ENCODE measurements around the gene PARD3B.

The PARD3B gene

DNA sequence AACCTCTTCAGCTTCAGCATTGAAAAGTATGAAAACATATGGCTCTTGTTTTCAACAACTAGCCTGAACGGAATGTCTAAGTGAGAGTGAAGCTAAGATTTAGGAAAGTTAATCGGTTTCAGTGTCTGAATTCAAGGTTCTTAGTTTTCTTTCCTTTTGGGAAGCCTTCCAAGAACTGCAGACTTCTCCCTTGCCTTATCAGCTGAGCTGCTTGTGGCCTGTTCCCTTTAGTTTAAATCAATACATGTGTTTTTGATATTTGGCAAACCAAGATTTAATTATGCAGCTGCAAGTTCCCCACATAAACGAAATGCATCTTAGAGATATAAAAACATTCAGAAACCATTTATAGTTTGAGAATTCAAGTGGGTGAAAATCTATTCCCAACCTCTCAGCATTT, 862.7 kb downstream of the PARD3B start:
- DNase-seq (ENCODE audit: low read depth): no peak

DNA sequence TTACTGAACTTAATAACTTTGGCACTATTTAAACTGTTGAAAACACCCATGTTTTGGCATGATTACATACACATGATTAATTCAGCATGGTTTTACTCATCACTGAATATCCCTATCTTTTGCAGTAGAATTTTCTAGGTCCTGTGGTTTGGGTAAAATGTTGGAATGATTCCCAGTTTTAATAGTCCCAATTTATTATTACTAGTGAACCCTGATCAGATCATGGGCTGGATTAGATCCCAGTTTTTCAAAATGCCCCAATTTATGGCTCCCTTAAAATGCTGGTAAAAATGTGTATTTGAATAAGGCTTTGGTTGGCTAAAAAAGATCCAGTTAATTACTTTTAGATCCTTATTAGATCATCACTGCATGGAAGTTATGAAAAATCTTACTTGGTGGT, 863.4 kb downstream of the PARD3B start:
- DNase-seq (ENCODE audit: low read depth): no peak

DNA sequence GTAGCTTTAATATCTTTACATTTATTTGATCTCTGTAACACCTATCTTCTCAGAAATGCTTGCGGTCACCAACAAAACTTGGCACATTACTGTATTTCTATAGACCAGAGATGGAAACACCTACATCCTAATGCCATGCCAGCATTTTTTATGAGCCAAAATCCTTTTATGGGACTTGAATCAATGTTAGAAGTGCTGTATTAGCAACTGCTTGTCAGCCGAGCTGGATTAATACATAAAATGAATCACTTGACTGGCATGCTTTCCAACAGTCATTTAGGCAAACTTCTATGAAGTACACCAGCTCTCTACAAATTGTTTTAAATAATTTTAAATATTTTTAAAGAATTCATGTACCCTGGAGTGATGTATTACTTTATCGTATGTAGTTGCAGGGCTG, 864.1 kb downstream of the PARD3B start:
- DNase-seq (ENCODE audit: low read depth): no peak

DNA sequence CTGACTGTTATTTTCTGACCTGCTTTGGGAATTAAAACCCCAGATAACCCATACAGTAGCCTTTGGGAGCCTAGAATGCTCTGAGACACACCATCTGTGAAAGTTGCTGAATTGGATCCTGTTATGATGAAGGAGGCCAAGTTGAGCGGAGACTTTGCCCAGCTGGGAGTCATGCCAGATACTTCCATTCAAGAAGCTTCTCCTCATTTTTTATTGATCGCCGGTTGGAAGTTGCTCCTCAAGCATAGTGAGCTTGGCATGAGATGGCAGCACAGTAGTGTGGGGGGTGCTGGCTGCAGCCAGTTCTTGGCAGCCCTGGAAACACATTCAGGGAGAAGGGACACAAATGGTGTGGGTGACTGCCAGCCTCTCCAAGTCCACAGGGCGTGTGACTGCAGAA, 866.3 kb downstream of the PARD3B start:
- DNase-seq (ENCODE audit: low read depth): no peak

DNA sequence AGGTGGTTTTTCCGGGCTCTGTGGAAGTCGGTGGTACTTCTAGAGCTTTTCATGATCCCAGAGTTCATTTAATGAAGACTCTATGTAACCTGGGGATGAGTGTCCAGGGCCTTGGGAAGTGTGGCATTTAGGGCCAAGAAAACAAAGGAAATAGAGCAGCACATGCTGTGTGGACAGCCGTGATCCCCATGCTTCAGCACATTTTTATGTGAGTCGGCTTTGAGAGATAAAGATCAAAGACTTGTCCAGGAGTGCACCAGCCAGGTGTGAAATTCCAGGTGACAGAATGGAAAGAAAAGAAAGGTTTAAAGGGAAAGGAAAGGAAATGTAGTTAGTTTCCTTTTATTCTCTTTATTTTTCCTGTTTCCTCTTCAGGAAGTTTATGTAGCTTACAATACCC, 879.1 kb downstream of the PARD3B start:
- DNase-seq (ENCODE audit: low read depth): no peak

DNA sequence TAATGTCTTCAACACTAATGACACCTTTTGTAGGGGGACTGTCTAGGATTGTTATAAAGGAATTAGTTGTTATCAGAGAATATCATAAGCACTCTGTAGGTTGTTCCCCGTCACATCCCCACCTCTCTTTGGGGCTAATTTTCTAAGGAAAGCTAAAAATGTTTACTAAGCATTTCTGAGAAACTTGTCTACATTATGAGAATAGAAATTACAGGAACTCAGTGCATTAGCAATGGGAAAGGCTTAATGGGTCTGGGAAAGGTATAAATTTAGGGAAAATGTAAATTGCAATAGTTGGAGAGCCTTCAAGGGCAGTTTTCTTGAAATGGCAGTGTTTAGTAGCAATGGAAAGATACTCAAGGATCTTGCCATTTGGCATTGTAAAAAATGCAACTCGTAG, 879.8 kb downstream of the PARD3B start:
- no peak for DNase-seq (ENCODE audit: low read depth)

DNA sequence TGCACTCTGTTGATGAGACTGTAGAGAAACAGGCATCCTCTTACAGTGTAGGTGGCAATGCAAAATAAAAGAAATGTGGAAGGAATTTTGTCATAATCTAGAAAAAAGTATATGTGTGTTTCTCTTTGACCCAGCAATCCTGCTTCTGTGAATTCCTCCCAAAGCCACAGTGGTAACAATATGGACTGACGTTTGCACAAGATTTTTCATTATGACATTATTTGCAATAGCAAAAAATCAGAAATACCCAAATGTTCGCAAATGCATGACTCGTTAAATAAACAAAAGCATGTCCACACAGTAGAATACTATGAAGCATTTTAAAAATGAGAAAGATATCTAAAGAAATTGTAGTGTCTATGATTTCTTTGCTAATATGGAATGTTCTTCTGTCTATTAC, 881.8 kb downstream of the PARD3B start:
- no peak for DNase-seq (ENCODE audit: low read depth)

DNA sequence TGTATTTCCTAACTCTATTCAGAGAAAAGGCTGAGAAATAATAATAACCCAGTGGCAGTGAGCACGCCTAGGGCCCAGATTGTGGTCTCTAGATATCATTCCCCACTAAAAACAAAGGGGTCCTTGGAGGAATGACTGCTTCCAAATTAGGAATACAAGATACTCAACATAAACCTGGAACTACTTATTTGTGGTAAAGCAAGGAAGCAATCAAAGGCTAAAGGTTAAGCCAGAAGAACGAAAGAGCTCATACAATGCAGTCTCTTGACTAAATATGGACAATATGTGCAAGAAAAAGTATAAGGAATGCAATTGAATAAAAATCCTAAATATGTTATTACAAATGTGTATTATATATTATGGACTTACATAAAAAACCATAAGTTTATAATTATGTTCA, 883.5 kb downstream of the PARD3B start:
- DNase-seq (ENCODE audit: low read depth): no peak

DNA sequence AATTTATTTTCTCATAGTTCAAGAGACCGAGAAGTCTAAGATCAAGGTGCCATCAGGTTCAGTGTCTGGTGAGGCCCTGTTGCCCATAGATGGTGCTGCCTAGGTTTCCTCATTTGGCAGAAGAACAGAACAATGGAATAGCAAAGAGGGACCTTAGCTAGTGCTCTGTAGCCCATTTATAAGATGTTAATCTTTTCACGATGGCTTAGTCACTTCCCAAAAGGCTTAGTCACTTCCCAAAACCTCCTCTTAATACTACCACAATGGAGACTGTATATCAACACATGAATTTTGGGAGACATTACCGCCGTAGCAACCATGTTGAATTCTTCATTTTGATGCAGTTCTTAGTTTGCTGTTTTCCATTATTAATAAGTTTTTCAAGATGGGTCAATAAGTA, 890.7 kb downstream of the PARD3B start:
- DNase-seq (ENCODE audit: low read depth): no peak

DNA sequence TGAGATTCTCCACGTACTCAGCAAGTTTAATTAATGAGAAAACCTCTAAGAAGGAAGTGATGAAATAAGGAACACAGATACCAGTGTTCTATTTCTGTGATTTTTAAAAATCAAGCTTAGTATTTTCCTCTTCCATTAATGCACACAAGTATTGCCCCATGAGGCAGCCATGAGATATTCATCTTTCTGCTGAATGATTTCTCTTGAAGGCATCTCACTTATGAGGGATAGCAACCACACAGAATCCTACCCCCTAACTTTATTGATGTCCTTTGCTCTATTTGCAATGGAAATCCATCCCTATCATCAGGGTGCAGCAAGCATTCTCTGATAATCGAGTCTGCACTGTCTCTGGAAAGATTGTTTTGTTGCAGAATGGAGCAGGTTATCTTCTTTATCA, 893.0 kb downstream of the PARD3B start:
- DNase-seq (ENCODE audit: low read depth): no peak

DNA sequence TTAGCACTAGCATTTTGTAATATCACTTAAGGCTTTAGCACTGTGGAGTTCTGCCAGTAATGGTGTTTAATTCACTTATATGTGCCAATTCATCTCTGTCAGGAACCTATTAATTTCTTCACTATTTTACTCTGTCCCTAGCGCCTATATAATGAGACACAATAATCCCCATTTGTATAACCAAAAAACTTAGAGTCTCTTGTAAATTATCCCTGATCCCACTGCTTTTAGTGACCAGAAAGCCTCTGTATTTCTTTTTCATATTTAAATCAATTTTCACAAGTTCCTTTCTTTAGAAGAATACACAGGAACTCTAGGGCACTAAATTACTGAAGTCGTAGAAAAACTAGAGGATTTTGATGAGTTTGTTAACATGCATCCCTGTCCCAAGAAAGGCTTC, 894.3 kb downstream of the PARD3B start:
- no peak for DNase-seq (ENCODE audit: low read depth)

DNA sequence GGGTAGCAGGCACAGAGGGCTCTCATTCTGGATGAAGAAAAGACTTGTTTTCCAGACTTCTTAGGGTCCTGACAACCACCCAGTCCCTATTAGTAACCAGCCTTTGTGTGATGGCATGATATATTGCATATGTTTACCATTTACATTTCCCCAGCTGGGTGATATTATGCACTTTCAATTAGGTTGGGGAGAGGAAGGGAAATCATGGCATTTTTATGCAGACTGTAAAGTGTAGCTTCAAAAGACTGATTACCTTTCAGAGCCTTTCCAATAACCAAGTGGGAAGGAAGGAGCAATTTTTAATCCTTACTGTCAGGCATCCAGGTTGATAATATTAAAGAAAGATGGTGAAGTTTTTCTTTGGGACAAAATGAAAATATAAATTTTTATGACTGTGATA, 896.2 kb downstream of the PARD3B start:
- no peak for DNase-seq (ENCODE audit: low read depth)

DNA sequence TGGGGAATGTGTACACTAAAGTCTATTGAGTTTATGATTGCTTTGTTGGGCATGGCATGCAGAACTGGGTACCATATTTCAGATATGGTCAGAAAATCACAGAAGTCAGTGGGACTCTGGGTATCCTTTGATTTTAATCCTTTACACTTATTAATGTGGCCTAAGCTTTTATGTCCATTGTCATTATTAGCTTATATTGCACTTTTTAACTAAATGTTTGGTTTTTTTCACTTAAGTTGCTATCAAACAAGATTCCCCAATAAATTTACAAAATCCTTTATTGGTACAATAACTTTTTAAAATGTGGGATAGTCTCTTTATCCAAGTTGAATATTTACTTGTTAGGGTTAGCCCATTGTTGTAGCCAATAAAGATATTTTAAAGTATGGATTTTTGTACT, 902.9 kb downstream of the PARD3B start:
- no peak for DNase-seq (ENCODE audit: low read depth)

DNA sequence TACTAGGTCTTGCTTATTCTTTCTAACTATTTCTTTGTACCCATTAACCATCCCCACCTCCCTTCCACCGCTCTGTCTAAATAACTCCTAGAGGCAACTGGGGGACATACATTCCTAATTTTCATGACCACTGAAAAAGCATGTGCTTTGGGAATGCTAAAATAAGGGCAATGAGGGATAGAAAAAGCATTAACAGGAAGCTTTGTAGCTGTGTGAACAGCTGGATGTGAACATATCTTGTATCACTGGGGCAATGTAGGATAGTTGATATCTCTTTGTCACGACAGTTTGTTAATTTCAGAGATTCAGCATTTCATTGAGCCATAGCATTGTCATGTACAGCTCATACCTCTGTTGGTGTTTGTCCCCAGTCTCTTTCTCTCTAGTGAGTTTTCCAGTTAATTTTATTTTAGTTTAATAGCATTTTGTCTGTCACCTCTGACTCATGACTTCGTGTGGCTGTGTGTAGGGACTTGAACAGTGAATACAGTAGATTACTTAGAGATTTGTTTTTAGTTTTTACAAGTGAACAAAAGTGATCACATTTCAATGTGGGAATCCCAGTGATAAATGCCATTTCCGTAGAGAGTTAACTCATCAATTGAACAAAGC, 906.7 kb downstream of the PARD3B start:
- no peak for DNase-seq (ENCODE audit: low read depth)

DNA sequence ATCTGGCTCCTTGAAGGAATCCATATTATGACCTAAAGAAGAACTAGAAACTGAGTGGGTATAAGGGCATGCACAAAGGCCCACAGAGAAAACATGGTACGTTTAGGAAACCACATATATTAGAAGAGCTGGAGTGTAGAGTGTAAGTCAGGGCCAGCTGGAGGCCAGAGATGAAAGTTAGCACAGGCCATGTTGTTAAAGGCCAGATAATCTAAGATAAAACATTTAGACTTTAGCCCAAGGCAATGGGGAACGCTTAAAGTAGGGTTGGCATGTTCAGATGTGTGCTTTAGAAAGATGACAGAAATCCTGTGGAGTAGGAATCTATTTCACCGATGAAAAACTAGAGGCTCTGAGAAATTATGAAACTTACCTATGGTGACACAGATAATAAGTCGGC, 907.9 kb downstream of the PARD3B start:
- no peak for DNase-seq (ENCODE audit: low read depth)

DNA sequence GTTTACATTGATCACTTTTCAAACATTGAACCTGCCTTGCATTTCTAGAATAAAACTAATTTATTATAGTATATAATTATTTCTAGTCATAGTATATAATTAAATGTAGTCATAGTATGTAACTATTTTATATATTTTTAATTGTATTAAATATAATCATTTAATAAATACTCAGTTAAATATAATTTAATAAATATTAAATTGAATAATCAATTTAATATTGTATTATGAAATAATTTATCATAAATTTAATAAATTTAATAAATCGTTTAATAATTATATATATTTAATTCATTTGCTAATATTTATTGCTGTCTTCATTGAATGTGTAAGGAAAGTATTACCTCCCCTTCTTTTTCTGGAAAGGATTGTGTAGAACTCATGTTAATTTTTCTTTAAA, 911.4 kb downstream of the PARD3B start:
- no peak for DNase-seq (ENCODE audit: low read depth)

DNA sequence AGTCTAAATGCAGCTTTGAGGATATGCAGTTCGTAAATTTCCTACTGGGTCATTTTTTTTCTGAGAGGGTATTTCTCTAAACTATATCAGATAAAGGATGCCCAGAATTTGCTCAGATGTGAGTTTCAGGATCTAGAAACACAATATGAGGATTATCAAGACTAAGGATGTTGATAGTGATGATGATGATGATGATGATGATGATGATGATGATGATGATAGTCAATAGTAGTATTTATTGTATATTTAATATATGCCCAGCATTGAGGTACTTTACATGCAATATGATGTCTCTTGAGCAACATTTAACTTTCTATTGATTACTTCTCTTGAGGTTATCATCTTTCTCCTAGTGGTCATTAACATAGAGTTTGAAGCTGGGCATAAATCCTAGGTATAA, 914.9 kb downstream of the PARD3B start:
- no peak for DNase-seq (ENCODE audit: low read depth)

DNA sequence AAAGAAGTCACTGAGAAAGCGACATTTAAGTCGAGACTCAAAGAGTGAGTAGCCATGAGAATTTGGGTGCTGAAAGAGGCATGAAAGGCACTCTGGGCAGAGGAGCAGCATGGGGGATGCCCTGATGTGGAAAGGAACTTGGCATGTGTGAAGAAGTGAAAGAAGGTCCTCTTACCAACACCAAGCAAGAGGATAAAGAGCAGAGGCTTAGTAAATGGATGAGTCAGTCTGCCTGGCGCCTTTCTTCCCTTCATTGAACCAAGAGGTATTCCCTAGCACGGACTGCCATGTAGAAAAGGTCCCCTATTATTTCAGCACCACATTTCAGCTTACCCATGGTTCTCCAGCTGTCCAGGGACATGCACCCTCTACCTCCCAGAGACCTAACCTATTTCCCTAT, 915.9 kb downstream of the PARD3B start:
- DNase-seq (ENCODE audit: low read depth): no peak

DNA sequence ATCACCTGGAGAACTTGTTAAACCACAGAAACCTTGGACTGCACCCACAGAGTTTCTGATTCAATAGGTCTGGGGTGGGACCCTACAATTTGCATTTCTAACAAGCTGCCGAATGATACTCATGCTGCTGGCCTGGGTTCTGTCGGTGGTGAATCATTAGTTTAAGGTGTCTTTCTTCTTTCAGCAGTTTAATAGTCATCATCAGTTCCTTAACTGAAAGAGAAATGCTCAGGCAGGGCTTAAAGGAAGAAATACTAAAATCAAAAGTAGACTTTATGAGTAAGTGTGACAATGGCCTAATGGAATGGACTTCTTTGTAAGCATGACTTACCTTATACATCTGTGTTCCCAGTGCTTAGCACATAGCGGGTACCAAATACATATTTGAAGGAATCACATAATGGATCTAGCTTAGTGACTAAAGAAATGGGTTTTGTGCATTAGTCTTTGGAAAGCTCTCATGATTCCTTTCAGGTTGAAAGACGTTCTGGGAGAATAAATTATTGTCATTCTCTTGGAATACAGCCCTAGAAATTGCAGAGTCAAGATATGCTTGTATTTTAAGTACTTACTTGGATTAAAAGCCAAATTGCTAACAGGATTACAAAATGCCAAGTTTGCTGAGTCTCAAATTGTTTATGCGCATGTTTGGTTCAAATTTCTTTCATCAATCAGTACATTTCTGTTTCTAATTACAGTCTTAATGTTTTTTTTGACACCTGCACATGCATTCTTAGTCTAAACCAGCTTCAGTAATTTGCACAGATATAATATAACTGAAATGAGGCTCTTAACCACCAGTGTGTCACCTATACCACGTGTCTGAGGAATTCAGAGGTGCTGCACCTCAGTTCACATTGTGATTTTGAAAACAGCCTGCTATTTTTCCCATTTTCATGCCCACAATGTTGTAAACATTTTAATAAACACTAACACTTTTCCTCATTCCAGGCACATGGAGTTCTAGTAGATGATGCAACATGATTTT, 916.7 kb downstream of the PARD3B start:
- DNase-seq (ENCODE audit: low read depth): no peak

DNA sequence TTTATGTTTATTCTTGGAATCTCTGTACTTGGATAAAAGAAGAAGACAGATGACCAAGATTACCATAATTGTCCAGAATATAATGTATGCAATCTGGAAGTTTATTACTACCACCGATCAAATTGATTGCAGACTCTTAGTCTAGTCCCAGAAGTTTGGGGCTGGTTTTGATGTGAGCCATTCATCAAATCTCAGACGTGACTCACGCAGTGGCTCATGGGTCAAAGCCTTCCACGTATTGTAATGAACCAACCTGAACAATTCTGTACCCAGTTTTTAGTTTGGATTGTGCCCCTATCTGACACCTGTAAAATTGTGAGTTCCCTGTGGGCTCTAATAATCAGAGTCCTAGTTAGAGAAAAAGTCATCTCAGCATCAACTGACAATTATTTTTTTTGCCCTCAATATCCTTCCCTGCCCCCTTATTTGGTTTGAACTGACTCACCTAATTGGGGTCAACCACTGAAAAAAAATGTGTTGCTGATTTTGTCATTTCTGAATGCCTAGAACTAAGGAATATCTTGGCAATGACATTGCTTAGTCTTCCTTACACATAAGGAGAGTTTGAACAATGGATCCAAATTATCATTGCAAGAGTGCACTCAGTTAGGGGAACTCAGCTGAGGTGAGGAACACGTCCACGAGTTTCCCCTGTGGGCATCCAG, 917.5 kb downstream of the PARD3B start:
- DNase-seq (ENCODE audit: low read depth): no peak

DNA sequence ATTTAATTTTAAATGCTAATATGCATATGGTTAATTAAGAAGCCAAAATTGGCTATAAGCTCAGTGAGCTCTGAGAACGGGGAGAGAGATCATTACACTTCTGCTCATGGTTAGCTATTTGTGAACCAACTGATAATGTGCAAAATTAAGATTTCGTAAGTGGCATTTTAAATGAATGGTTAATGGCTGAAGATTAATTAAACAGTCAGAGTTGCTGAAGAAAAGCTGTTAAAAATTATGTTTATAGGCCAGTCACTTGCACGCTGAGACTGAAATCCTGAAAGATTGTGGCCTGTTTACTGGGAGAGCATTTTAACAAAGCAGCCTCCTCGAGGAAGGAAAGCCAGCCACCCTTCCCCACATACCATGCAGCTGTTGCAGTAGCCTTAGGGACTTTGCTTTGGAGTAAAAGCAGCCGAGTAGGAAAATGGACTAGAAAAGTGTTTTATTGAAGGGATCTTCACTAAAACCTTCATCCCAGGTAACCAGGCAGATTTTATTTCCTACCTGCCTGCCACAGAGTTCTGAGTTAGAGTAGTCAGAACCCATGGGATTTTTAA, 918.3 kb downstream of the PARD3B start:
- DNase-seq (ENCODE audit: low read depth): no peak

DNA sequence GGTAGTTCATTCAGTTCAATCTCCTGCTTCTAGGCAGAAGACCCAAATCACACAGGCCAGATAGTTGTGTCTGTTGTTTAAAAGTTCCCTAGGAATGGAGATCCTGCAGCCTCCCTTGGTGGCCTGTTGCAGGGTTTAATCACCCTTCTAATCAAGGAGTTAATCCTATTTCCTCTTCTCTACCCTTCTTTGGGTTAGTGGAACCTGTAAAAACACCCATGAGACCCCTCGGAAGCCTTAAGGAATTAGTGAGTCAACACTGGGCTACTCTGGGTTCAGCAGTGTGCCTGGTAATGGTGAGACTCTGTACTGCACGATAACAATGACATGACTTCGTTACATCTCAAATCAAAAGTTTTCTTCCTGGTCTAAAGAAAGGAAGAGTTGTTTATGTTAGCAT, 919.4 kb downstream of the PARD3B start:
- DNase-seq (ENCODE audit: low read depth): no peak

DNA sequence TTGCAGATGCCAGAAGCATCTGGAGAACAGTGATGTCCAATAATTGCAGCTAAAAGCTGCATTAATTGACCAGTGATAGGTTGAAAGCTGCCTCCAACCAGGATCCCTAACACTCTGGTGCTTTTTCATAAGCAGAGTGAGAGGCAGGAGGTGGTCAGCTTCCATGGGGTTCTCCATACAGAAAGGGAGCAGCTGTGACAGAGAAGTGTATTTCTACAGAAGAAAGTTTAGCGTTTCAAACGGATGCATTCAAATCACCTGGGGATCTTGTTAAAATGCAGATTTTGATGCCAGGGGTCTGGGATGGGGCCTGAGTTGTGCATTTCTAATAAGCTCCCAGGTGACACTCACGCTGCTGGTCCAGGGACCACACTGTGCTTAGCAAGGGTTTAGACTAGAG, 920.5 kb downstream of the PARD3B start:
- no peak for DNase-seq (ENCODE audit: low read depth)
